Measurements from ENCODE around the gene CCDC157. TPM values are rescaled to one million over a fixed set of nuclear protein-coding genes. Genes with fewer than 3 reads are reported as not detected.

Gene CCDC157
- total and polyA plus RNA-seq, 10 of the 15 experiments (the other 5 are each of a cell fraction or from before 2014, with no cell fraction given), result 0.10 to 2.8 (median 1.2) TPM

DNA sequence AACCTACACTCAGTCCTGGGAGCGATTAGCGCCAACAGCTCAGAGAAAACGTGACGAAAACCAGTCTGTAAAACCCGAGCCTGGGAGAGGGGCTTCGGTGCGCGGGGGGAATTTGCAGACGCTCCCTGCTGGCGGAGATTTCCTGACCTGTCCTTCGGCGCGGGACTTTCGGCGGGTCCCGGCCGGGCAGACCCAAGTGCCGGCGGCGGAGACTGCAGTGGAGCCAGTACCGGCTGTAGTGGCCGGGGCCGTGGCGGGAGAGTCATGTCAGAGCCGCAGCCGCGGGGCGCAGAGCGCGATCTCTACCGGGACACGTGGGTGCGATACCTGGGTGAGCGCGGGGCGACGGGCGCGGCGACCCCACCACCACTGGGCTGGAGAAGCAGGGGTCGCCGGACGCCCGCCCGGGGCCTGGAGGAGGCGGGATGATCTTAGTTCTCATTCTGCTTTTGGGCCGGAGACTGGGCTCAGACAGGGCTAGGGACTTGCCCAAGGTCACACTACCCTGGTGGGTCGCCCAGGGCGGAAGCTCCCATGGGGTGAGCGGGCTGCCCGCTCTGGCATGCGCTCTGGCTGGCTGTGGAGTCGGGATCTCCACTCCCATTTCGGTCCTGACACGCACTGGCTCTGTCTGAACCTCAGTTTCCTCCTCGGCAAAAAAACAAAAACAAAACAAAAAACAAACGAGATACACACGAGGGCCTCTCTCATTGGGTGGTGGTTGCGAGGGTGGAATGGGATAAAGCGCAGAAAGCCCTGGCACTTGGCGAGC is 69.0 kb downstream of the CCDC157 start, which contains the start of gene MTFP1 (continued):
- TF ChIP-seq, protein P1, sequence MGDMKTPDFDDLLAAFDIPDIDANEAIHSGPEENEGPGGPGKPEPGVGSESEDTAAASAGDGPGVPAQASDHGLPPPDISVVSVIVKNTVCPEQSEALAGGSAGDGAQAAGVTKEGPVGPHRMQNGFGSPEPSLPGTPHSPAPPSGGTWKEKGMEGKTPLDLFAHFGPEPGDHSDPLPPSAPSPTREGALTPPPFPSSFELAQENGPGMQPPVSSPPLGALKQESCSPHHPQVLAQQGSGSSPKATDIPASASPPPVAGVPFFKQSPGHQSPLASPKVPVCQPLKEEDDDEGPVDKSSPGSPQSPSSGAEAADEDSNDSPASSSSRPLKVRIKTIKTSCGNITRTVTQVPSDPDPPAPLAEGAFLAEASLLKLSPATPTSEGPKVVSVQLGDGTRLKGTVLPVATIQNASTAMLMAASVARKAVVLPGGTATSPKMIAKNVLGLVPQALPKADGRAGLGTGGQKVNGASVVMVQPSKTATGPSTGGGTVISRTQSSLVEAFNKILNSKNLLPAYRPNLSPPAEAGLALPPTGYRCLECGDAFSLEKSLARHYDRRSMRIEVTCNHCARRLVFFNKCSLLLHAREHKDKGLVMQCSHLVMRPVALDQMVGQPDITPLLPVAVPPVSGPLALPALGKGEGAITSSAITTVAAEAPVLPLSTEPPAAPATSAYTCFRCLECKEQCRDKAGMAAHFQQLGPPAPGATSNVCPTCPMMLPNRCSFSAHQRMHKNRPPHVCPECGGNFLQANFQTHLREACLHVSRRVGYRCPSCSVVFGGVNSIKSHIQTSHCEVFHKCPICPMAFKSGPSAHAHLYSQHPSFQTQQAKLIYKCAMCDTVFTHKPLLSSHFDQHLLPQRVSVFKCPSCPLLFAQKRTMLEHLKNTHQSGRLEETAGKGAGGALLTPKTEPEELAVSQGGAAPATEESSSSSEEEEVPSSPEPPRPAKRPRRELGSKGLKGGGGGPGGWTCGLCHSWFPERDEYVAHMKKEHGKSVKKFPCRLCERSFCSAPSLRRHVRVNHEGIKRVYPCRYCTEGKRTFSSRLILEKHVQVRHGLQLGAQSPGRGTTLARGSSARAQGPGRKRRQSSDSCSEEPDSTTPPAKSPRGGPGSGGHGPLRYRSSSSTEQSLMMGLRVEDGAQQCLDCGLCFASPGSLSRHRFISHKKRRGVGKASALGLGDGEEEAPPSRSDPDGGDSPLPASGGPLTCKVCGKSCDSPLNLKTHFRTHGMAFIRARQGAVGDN (IDR thresholded peaks at IDR 0.05), result peak; percentile 41; the same call in 1 of the 2 replicates
- TF ChIP-seq MEF2B (IDR thresholded peaks at IDR 0.05; ENCODE audit: partially characterized antibody, poor library complexity, severe bottlenecking) (peak; percentile 30), BACH1 (IDR thresholded peaks at IDR 0.05; ENCODE audit: borderline replicate concordance) (0 out of 2 replicates have a peak, but pooled peaks have one; percentile 23), DPF2 (IDR thresholded peaks at IDR 0.05) (no peak; the same call in 1 of the 2 replicates), KLF5 (IDR thresholded peaks at IDR 0.05; ENCODE audit: partially characterized antibody) (peak; percentile 60), BRCA1 (IDR thresholded peaks at IDR 0.05; ENCODE audit: low read depth, low read length) (no peak), ZBED1 (IDR thresholded peaks at IDR 0.05; ENCODE audit: borderline replicate concordance) (no peak), BCLAF1 (IDR thresholded peaks at IDR 0.05) (no peak), EP300 (IDR thresholded peaks at IDR 0.05; ENCODE audit: borderline replicate concordance in 1 of 2, control insufficient read depth in 1 of 2, low read depth in 2 of 2, low read length in 2 of 2) (no peak)
- TF ChIP-seq, protein P2, sequence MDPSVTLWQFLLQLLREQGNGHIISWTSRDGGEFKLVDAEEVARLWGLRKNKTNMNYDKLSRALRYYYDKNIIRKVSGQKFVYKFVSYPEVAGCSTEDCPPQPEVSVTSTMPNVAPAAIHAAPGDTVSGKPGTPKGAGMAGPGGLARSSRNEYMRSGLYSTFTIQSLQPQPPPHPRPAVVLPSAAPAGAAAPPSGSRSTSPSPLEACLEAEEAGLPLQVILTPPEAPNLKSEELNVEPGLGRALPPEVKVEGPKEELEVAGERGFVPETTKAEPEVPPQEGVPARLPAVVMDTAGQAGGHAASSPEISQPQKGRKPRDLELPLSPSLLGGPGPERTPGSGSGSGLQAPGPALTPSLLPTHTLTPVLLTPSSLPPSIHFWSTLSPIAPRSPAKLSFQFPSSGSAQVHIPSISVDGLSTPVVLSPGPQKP (IDR thresholded peaks at IDR 0.05; ENCODE audit: low read depth, low read length), result 0 out of 2 replicates have a peak, but pooled peaks have one; percentile 8

Small RNA genes within 50 kb of the gene (small RNA-seq; reads per million reads assigned to genes)
- gene AC004832.3 (not detected), gene RNU6-564P (not detected)

Other genes starting within 250 kb of the CCDC157 start
Only the 7 nearest of the 13 such genes appear.
- 0.93 and 1.4 TPM in 2 replicates for gene OSM, start 90.2 kb upstream of the CCDC157 start, total RNA-seq (2014; rRNA removed)
- gene OSM, start 90.2 kb upstream of the CCDC157 start, total RNA-seq (2014; rRNA removed; fragmentation: Illumina TruSeq; extraction: Trizol), result 0.45 and 0.51 TPM in 2 replicates
- 1.1 and 1.2 TPM in 2 replicates for gene OSM, start 90.2 kb upstream of the CCDC157 start, total RNA-seq (2021)
- 0.13 and 0.29 TPM in 2 replicates for gene OSM, start 90.2 kb upstream of the CCDC157 start, polyA plus RNA-seq (2011; rRNA removed)
- gene OSM, start 90.2 kb upstream of the CCDC157 start, polyA plus RNA-seq (2014; fragmentation: Illumina TruSeq; extraction: Trizol), result 0.21 TPM in 1 of 2 replicates, not detected in the other
- gene OSM, start 90.2 kb upstream of the CCDC157 start, polyA plus RNA-seq (2014; fragmentation: Nextera tagmentation; extraction: Ambion mirVana), result under 1 TPM; 0.06 to 0.15 TPM
- 0.79 TPM in 2 replicates for gene OSM, start 90.2 kb upstream of the CCDC157 start, polyA plus RNA-seq (2014; rRNA removed)
- 1 to 10 TPM in 1 of 2 experiments, under 1 TPM in 1; 0.72 to 1.4 TPM for gene OSM, start 90.2 kb upstream of the CCDC157 start, polyA plus RNA-seq (2016; fragmentation: Nextera tagmentation; extraction: Ambion mirVana)
- gene CASTOR1, start 67.5 kb upstream of the CCDC157 start, total RNA-seq (2014; rRNA removed), result 5.3 and 5.9 TPM in 2 replicates
- 1.2 and 2.4 TPM in 2 replicates for gene CASTOR1, start 67.5 kb upstream of the CCDC157 start, total RNA-seq (2014; rRNA removed; fragmentation: Illumina TruSeq; extraction: Trizol)
- 6.0 and 9.1 TPM in 2 replicates for gene CASTOR1, start 67.5 kb upstream of the CCDC157 start, total RNA-seq (2021)
- gene CASTOR1, start 67.5 kb upstream of the CCDC157 start, polyA plus RNA-seq (2011; rRNA removed), result 0.65 and 1.6 TPM in 2 replicates
- gene CASTOR1, start 67.5 kb upstream of the CCDC157 start, polyA plus RNA-seq (2014; fragmentation: Illumina TruSeq; extraction: Trizol), result 0.25 and 1.9 TPM in 2 replicates
- 1 to 10 TPM in 1 of 2 experiments, under 1 TPM in 1; 0.31 to 1.2 TPM for gene CASTOR1, start 67.5 kb upstream of the CCDC157 start, polyA plus RNA-seq (2014; fragmentation: Nextera tagmentation; extraction: Ambion mirVana)
- 5.5 and 6.3 TPM in 2 replicates for gene CASTOR1, start 67.5 kb upstream of the CCDC157 start, polyA plus RNA-seq (2014; rRNA removed)
- gene CASTOR1, start 67.5 kb upstream of the CCDC157 start, polyA plus RNA-seq (2016; fragmentation: Nextera tagmentation; extraction: Ambion mirVana), result 1 to 10 TPM; 4.2 to 5.3 TPM
- 14.1 and 16.3 TPM in 2 replicates for gene TBC1D10A, start 30.1 kb upstream of the CCDC157 start, total RNA-seq (2014; rRNA removed)
- 8.5 and 8.6 TPM in 2 replicates for gene TBC1D10A, start 30.1 kb upstream of the CCDC157 start, total RNA-seq (2014; rRNA removed; fragmentation: Illumina TruSeq; extraction: Trizol)
- 22.2 and 24.3 TPM in 2 replicates for gene TBC1D10A, start 30.1 kb upstream of the CCDC157 start, total RNA-seq (2021)
- gene TBC1D10A, start 30.1 kb upstream of the CCDC157 start, polyA plus RNA-seq (2011; rRNA removed), result 10.3 and 14.4 TPM in 2 replicates
- gene TBC1D10A, start 30.1 kb upstream of the CCDC157 start, polyA plus RNA-seq (2014; fragmentation: Illumina TruSeq; extraction: Trizol), result 2.0 and 7.9 TPM in 2 replicates
- under 1 TPM; 0.27 to 0.82 TPM for gene TBC1D10A, start 30.1 kb upstream of the CCDC157 start, polyA plus RNA-seq (2014; fragmentation: Nextera tagmentation; extraction: Ambion mirVana)
- 25.7 and 27.8 TPM in 2 replicates for gene TBC1D10A, start 30.1 kb upstream of the CCDC157 start, polyA plus RNA-seq (2014; rRNA removed)
- gene TBC1D10A, start 30.1 kb upstream of the CCDC157 start, polyA plus RNA-seq (2016; fragmentation: Nextera tagmentation; extraction: Ambion mirVana), result 10 to 100 TPM; 17.4 to 20.8 TPM
- gene SF3A1, start 113 bp upstream of the CCDC157 start, total RNA-seq (2014; rRNA removed), result 47.1 and 56.1 TPM in 2 replicates
- gene SF3A1, start 113 bp upstream of the CCDC157 start, total RNA-seq (2014; rRNA removed; fragmentation: Illumina TruSeq; extraction: Trizol), result 14.9 and 16.9 TPM in 2 replicates
- gene SF3A1, start 113 bp upstream of the CCDC157 start, total RNA-seq (2021), result 222 and 239 TPM in 2 replicates
- 7.8 and 28.1 TPM in 2 replicates for gene SF3A1, start 113 bp upstream of the CCDC157 start, polyA plus RNA-seq (2011; rRNA removed)
- gene SF3A1, start 113 bp upstream of the CCDC157 start, polyA plus RNA-seq (2014; fragmentation: Illumina TruSeq; extraction: Trizol), result 44.7 and 78.9 TPM in 2 replicates
- 10 to 100 TPM; 10.4 to 13.4 TPM for gene SF3A1, start 113 bp upstream of the CCDC157 start, polyA plus RNA-seq (2014; fragmentation: Nextera tagmentation; extraction: Ambion mirVana)
- gene SF3A1, start 113 bp upstream of the CCDC157 start, polyA plus RNA-seq (2014; rRNA removed), result 35.8 and 63.6 TPM in 2 replicates
- 100 to 1,000 TPM; 170 to 190 TPM for gene SF3A1, start 113 bp upstream of the CCDC157 start, polyA plus RNA-seq (2016; fragmentation: Nextera tagmentation; extraction: Ambion mirVana)
- 3.7 and 6.6 TPM in 2 replicates for gene RNF215, start 30.4 kb downstream of the CCDC157 start, total RNA-seq (2014; rRNA removed)
- 2.1 and 3.0 TPM in 2 replicates for gene RNF215, start 30.4 kb downstream of the CCDC157 start, total RNA-seq (2014; rRNA removed; fragmentation: Illumina TruSeq; extraction: Trizol)
- 6.9 and 7.6 TPM in 2 replicates for gene RNF215, start 30.4 kb downstream of the CCDC157 start, total RNA-seq (2021)
- 2.9 and 3.6 TPM in 2 replicates for gene RNF215, start 30.4 kb downstream of the CCDC157 start, polyA plus RNA-seq (2011; rRNA removed)
- gene RNF215, start 30.4 kb downstream of the CCDC157 start, polyA plus RNA-seq (2014; fragmentation: Illumina TruSeq; extraction: Trizol), result 0.43 and 1.5 TPM in 2 replicates
- under 1 TPM in 1 of 2 experiments, not detected in 1; 0.31 TPM for gene RNF215, start 30.4 kb downstream of the CCDC157 start, polyA plus RNA-seq (2014; fragmentation: Nextera tagmentation; extraction: Ambion mirVana)
- gene RNF215, start 30.4 kb downstream of the CCDC157 start, polyA plus RNA-seq (2014; rRNA removed), result 3.4 and 4.7 TPM in 2 replicates
- gene RNF215, start 30.4 kb downstream of the CCDC157 start, polyA plus RNA-seq (2016; fragmentation: Nextera tagmentation; extraction: Ambion mirVana), result under 1 TPM; 0.32 to 0.76 TPM
- 0.28 and 0.76 TPM in 2 replicates for gene SEC14L2, start 40.0 kb downstream of the CCDC157 start, total RNA-seq (2014; rRNA removed)
- gene SEC14L2, start 40.0 kb downstream of the CCDC157 start, total RNA-seq (2014; rRNA removed; fragmentation: Illumina TruSeq; extraction: Trizol), result 0.28 and 0.45 TPM in 2 replicates
- gene SEC14L2, start 40.0 kb downstream of the CCDC157 start, total RNA-seq (2021), result 0.51 and 1.0 TPM in 2 replicates
- gene SEC14L2, start 40.0 kb downstream of the CCDC157 start, polyA plus RNA-seq (2011; rRNA removed), result 0.75 and 0.99 TPM in 2 replicates
- 0.31 TPM in 1 of 2 replicates, not detected in the other for gene SEC14L2, start 40.0 kb downstream of the CCDC157 start, polyA plus RNA-seq (2014; fragmentation: Illumina TruSeq; extraction: Trizol)
- under 1 TPM; 0.08 to 0.11 TPM for gene SEC14L2, start 40.0 kb downstream of the CCDC157 start, polyA plus RNA-seq (2014; fragmentation: Nextera tagmentation; extraction: Ambion mirVana)
- 0.51 and 0.77 TPM in 2 replicates for gene SEC14L2, start 40.0 kb downstream of the CCDC157 start, polyA plus RNA-seq (2014; rRNA removed)
- gene SEC14L2, start 40.0 kb downstream of the CCDC157 start, polyA plus RNA-seq (2016; fragmentation: Nextera tagmentation; extraction: Ambion mirVana), result 1 to 10 TPM; 2.0 to 4.0 TPM
- 68.0 and 85.5 TPM in 2 replicates for gene MTFP1, start 68.8 kb downstream of the CCDC157 start, total RNA-seq (2014; rRNA removed)
- 42.5 and 44.8 TPM in 2 replicates for gene MTFP1, start 68.8 kb downstream of the CCDC157 start, total RNA-seq (2014; rRNA removed; fragmentation: Illumina TruSeq; extraction: Trizol)
- gene MTFP1, start 68.8 kb downstream of the CCDC157 start, total RNA-seq (2021), result 54.9 and 59.0 TPM in 2 replicates
- 34.9 and 64.6 TPM in 2 replicates for gene MTFP1, start 68.8 kb downstream of the CCDC157 start, polyA plus RNA-seq (2011; rRNA removed)
- gene MTFP1, start 68.8 kb downstream of the CCDC157 start, polyA plus RNA-seq (2014; fragmentation: Illumina TruSeq; extraction: Trizol), result 23.1 and 30.2 TPM in 2 replicates
- 10 to 100 TPM; 20.5 to 46.6 TPM for gene MTFP1, start 68.8 kb downstream of the CCDC157 start, polyA plus RNA-seq (2014; fragmentation: Nextera tagmentation; extraction: Ambion mirVana)
- gene MTFP1, start 68.8 kb downstream of the CCDC157 start, polyA plus RNA-seq (2014; rRNA removed), result 65.8 and 70.7 TPM in 2 replicates
- 100 to 1,000 TPM; 118 to 133 TPM for gene MTFP1, start 68.8 kb downstream of the CCDC157 start, polyA plus RNA-seq (2016; fragmentation: Nextera tagmentation; extraction: Ambion mirVana)